Measurements from ENCODE around the gene RFESD. TPM values are rescaled to one million over a fixed set of nuclear protein-coding genes. Genes with fewer than 3 reads are reported as not detected.

Gene RFESD
- total and polyA plus RNA-seq, 4 donors: 2.3 to 6.8 (median 4.6) TPM

DNA sequence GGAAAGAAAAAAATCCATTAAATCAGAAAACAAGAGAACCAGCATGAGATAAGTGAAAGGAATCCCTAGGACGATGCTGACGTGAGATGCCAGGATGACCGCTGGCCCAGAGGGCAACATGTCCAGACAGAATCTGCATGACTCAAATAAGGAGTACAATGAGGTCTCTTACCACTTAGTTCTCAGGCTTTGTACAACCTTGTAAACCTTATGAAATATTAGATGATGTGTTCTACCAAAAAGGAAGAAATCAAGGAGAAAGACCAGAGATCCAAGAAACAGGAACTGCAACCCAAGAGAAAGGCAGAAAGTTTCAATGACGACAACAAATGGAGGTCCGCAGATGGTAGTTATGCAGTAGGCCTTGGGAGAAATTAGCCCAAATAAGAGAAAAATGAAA, 29.5 kb upstream of the RFESD start:
- Histone ChIP-seq H3K9me3 (ENCODE audit: control insufficient read depth, insufficient read depth, low read length) (peaks cover 4% of the 10 kb centered on the region), H3K4me3 (ENCODE audit: low read depth, low read length) (no peak overlapping the region), H3K36me3 (ENCODE audit: control insufficient read depth, insufficient read depth, low read length) (no peaks in the 10 kb centered on the region), H3K27me3 (ENCODE audit: control insufficient read depth, insufficient read depth, low read length) (peaks cover 25% of the 10 kb centered on the region), H3K4me1 (ENCODE audit: control insufficient read depth, insufficient read depth, low read length) (peaks cover 13% of the 10 kb centered on the region), H3K27ac (ENCODE audit: low read depth, low read length) (no peak overlapping the region)
- DNase-seq (ENCODE audit: low read depth in 4 of 6, low spot score in 6 of 6): no peak
- 77% methylated on average over 5 of the region's 5 CpGs for WGBS (ENCODE audit: insufficient coverage)

GRCh38 chr5:95619096-95619495, 27.5 kb upstream of the RFESD start:
- no CpG with 5 or more reads among the region's 4 CpGs for WGBS (ENCODE audit: insufficient coverage)
- peaks cover 25% of the 10 kb centered on the region for H3K27me3 ChIP-seq (ENCODE audit: control insufficient read depth, insufficient read depth, low read length)
- H3K4me1 ChIP-seq (ENCODE audit: control insufficient read depth, insufficient read depth, low read length): peaks cover 13% of the 10 kb centered on the region
- no peak overlapping the region for H3K4me3 ChIP-seq (ENCODE audit: low read depth, low read length)
- no peaks in the 10 kb centered on the region for H3K36me3 ChIP-seq (ENCODE audit: control insufficient read depth, insufficient read depth, low read length)
- H3K9me3 ChIP-seq (ENCODE audit: control insufficient read depth, insufficient read depth, low read length): no peaks in the 10 kb centered on the region
- no peak overlapping the region for H3K27ac ChIP-seq (ENCODE audit: low read depth, low read length)
- DNase-seq (ENCODE audit: low read depth in 4 of 6, low spot score in 6 of 6): no peak

DNA sequence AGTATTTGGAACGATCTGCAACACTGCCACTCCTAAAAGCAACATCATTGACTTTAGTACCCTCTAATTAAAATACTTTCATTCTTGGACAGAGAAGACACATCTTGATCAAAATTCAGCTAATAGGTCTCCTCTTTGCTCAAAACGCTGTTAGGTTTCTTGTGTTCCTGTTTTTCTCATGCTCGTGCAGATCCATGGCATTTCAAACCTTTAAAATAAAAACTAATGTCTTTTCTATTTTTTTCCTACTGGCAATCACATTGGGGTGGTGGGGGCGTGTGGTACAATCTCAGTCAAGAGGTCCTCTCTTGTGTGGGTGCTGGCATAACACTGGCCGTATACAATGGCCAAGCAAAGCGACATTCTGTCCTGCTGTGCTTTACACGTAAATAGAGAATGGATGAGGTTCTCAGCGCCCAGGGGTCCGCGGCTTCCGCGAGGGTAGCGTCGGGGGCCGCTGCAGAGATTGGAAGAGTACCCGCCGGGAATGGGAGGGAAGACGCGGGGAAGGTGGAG, 27.0 kb upstream of the RFESD start:
- peaks cover 25% of the 10 kb centered on the region for H3K27me3 ChIP-seq (ENCODE audit: control insufficient read depth, insufficient read depth, low read length)
- no peaks in the 10 kb centered on the region for H3K36me3 ChIP-seq (ENCODE audit: control insufficient read depth, insufficient read depth, low read length)
- 2% methylated on average over 13 of the region's 19 CpGs for WGBS (ENCODE audit: insufficient coverage)
- H3K9me3 ChIP-seq (ENCODE audit: control insufficient read depth, insufficient read depth, low read length): no peaks in the 10 kb centered on the region
- peaks cover 13% of the 10 kb centered on the region for H3K4me1 ChIP-seq (ENCODE audit: control insufficient read depth, insufficient read depth, low read length)
- H3K27ac ChIP-seq (ENCODE audit: low read depth, low read length): no peak overlapping the region
- H3K4me3 ChIP-seq (ENCODE audit: low read depth, low read length): peak overlapping the region; percentile 45
- peak in 1 of 6 donors; percentile 8 for DNase-seq (ENCODE audit: low read depth in 4 of 6, low spot score in 6 of 6)

GRCh38 chr5:95620030-95620869, 26.3 kb upstream of the RFESD start, which contains the start of gene GPR150:
Gene GPR150, plus strand, starts transcription at chr5:95620087. Its CDS starts 189 bp downstream, at chr5:95620276.
- no peak within 1 kb of the TSS for H3K27ac ChIP-seq (ENCODE audit: low read depth, low read length)
- H3K4me1 ChIP-seq (ENCODE audit: control insufficient read depth, insufficient read depth, low read length): peaks cover 13% of the 10 kb centered on the region
- under 1% methylated on average over 84 of the region's 85 CpGs for WGBS (ENCODE audit: insufficient coverage)
- DNase-seq (ENCODE audit: low read depth in 4 of 6, low spot score in 6 of 6): peak in 2 of 6 donors; percentile 50 to 54
- H3K36me3 ChIP-seq (ENCODE audit: control insufficient read depth, insufficient read depth, low read length): no peaks in the 10 kb centered on the region
- peaks cover 25% of the 10 kb centered on the region for H3K27me3 ChIP-seq (ENCODE audit: control insufficient read depth, insufficient read depth, low read length)
- no peaks in the 10 kb centered on the region for H3K9me3 ChIP-seq (ENCODE audit: control insufficient read depth, insufficient read depth, low read length)
- H3K4me3 ChIP-seq (ENCODE audit: low read depth, low read length): peak within 1 kb of the TSS; percentile 45

DNA sequence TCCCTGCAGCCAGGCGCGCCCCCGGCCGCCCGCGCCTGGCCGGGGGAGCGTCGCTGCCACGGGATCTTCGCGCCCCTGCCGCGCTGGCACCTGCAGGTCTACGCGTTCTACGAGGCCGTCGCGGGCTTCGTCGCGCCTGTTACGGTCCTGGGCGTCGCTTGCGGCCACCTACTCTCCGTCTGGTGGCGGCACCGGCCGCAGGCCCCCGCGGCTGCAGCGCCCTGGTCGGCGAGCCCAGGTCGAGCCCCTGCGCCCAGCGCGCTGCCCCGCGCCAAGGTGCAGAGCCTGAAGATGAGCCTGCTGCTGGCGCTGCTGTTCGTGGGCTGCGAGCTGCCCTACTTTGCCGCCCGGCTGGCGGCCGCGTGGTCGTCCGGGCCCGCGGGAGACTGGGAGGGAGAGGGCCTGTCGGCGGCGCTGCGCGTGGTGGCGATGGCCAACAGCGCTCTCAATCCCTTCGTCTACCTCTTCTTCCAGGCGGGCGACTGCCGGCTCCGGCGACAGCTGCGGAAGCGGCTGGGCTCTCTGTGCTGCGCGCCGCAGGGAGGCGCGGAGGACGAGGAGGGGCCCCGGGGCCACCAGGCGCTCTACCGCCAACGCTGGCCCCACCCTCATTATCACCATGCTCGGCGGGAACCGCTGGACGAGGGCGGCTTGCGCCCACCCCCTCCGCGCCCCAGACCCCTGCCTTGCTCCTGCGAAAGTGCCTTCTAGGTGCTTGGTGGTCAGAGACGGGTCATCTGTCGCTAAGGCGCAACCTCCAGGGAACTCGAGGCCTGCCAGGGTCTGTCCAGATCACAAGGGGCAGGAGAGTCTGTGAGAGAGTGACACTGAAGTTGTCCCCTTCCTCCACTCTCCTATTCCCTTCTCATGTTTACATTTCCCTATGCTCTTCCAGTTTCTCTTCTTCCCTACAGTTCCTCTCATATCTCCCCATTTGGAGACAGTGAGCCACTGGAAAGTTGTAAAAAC, 25.4 kb upstream of the RFESD start:
- DNase-seq (ENCODE audit: low read depth in 4 of 6, low spot score in 6 of 6): peak in 2 of 6 donors; percentile 53 to 56
- Histone ChIP-seq H3K4me1 (ENCODE audit: control insufficient read depth, insufficient read depth, low read length) (peaks cover 13% of the 10 kb centered on the region), H3K27ac (ENCODE audit: low read depth, low read length) (no peak overlapping the region), H3K27me3 (ENCODE audit: control insufficient read depth, insufficient read depth, low read length) (peaks cover 25% of the 10 kb centered on the region), H3K4me3 (ENCODE audit: low read depth, low read length) (peak overlapping the region; percentile 10), H3K9me3 (ENCODE audit: control insufficient read depth, insufficient read depth, low read length) (no peaks in the 10 kb centered on the region), H3K36me3 (ENCODE audit: control insufficient read depth, insufficient read depth, low read length) (no peaks in the 10 kb centered on the region)
- under 1% methylated on average over 86 of the region's 92 CpGs for WGBS (ENCODE audit: insufficient coverage)

DNA sequence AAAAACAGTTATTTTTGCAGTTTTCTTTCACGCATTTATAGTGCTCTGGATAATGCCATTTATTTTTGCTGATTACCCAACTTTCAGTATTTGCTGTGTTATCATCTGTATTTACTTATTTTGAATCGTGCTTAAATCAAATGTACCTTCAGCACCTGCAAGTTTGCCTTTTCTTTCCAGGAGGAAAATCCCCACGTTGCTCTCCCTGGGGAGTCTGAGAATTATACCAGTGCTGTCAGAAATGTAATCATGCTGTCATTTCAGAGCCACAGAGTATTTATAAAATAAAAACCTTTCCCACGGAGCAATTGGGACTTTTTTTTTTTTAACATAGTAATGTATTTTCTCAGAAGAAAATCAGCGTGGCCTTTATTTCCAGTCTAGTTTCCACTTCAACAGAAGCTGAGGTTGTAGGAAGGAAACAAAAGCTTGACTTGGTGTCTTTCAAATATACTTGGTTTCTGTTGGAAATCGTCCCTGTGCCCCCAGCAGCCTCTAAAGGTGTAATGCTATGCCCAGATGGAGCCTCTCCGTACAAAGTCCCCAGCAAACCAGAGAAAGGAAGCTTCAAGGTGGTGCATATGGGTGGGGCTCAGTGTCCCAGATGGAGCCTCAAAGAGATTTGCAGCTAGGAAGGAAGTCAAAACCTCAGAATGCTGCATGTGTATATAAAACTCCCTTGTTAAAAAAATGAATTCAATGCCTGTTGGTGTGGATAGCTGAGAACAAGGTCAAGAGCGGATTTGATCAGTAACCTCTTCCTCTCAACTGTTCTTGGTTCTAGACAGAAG, 24.5 kb upstream of the RFESD start:
- Histone ChIP-seq H3K27ac (ENCODE audit: low read depth, low read length) (no peak overlapping the region), H3K4me1 (ENCODE audit: control insufficient read depth, insufficient read depth, low read length) (peaks cover 13% of the 10 kb centered on the region), H3K4me3 (ENCODE audit: low read depth, low read length) (no peak overlapping the region), H3K27me3 (ENCODE audit: control insufficient read depth, insufficient read depth, low read length) (peaks cover 25% of the 10 kb centered on the region), H3K9me3 (ENCODE audit: control insufficient read depth, insufficient read depth, low read length) (no peaks in the 10 kb centered on the region), H3K36me3 (ENCODE audit: control insufficient read depth, insufficient read depth, low read length) (no peaks in the 10 kb centered on the region)
- 48% methylated on average over 2 of the region's 8 CpGs for WGBS (ENCODE audit: insufficient coverage)
- no peak for DNase-seq (ENCODE audit: low read depth in 4 of 6, low spot score in 6 of 6)

GRCh38 chr5:95623706-95624105, 22.9 kb upstream of the RFESD start:
- DNase-seq (ENCODE audit: low read depth in 4 of 6, low spot score in 6 of 6): no peak
- Histone ChIP-seq H3K4me1 (ENCODE audit: control insufficient read depth, insufficient read depth, low read length) (peaks cover 13% of the 10 kb centered on the region), H3K27ac (ENCODE audit: low read depth, low read length) (no peak overlapping the region), H3K27me3 (ENCODE audit: control insufficient read depth, insufficient read depth, low read length) (peaks cover 20% of the 10 kb centered on the region), H3K36me3 (ENCODE audit: control insufficient read depth, insufficient read depth, low read length) (no peaks in the 10 kb centered on the region), H3K9me3 (ENCODE audit: control insufficient read depth, insufficient read depth, low read length) (no peaks in the 10 kb centered on the region), H3K4me3 (ENCODE audit: low read depth, low read length) (no peak overlapping the region)
- WGBS (ENCODE audit: insufficient coverage): 93% methylated on average over 2 of the region's 5 CpGs

GRCh38 chr5:95624368-95624767, 22.2 kb upstream of the RFESD start:
- H3K4me1 ChIP-seq (ENCODE audit: control insufficient read depth, insufficient read depth, low read length): peaks cover 13% of the 10 kb centered on the region
- H3K4me3 ChIP-seq (ENCODE audit: low read depth, low read length): no peak overlapping the region
- peaks cover 14% of the 10 kb centered on the region for H3K27me3 ChIP-seq (ENCODE audit: control insufficient read depth, insufficient read depth, low read length)
- H3K36me3 ChIP-seq (ENCODE audit: control insufficient read depth, insufficient read depth, low read length): no peaks in the 10 kb centered on the region
- H3K9me3 ChIP-seq (ENCODE audit: control insufficient read depth, insufficient read depth, low read length): no peaks in the 10 kb centered on the region
- DNase-seq (ENCODE audit: low read depth in 4 of 6, low spot score in 6 of 6): no peak
- no CpG with 5 or more reads among the region's 2 CpGs for WGBS (ENCODE audit: insufficient coverage)
- H3K27ac ChIP-seq (ENCODE audit: low read depth, low read length): no peak overlapping the region

GRCh38 chr5:95626701-95627100, 19.9 kb upstream of the RFESD start:
- no peaks in the 10 kb centered on the region for H3K27me3 ChIP-seq (ENCODE audit: control insufficient read depth, insufficient read depth, low read length)
- no peak overlapping the region for H3K4me3 ChIP-seq (ENCODE audit: low read depth, low read length)
- H3K36me3 ChIP-seq (ENCODE audit: control insufficient read depth, insufficient read depth, low read length): no peaks in the 10 kb centered on the region
- WGBS (ENCODE audit: insufficient coverage): no CpG with 5 or more reads among the region's 1 CpG
- no peaks in the 10 kb centered on the region for H3K4me1 ChIP-seq (ENCODE audit: control insufficient read depth, insufficient read depth, low read length)
- no peak for DNase-seq (ENCODE audit: low read depth in 4 of 6, low spot score in 6 of 6)
- no peaks in the 10 kb centered on the region for H3K9me3 ChIP-seq (ENCODE audit: control insufficient read depth, insufficient read depth, low read length)
- no peak overlapping the region for H3K27ac ChIP-seq (ENCODE audit: low read depth, low read length)
